IMR-90 (cell line): ENCODE data around the gene CTF1.

Source experiments
- POLR2A ChIP-seq: IDR thresholded peaks from 2 replicates; pipeline ENCODE4 v1.6.1; 2012; ENCODE audit warnings: mild to moderate bottlenecking, low read depth, low read length
- TF ChIP-seq, protein P1 (sequence below): conservative IDR thresholded peaks from 2 replicates; pipeline ENCODE4 v1.5.1; 2012; ENCODE audit warnings: mild to moderate bottlenecking, low read depth, low read length, improper control_type of control experiment

DNA sequence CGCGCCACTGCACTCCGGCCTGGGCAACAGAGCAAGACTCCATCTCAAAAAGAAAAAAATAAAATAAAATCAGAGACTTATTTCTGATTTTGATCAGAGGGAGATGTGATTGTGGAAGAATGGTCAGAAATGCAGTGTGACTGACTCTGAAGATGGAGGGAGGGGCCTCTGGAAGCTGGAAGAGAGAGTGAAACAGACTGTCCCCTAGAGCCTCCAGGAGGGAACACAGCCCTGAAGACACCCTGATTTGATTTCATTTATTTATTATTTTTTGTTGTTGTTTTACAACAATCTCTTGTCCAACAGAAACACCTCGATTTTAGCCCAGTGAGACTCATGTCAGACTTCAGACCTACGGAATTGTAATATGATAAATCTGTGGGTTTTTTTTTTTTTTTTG, 28.7 kb upstream of the CTF1 start:
- TF ChIP-seq POLR2A: no peak
- TF ChIP-seq, protein P1, sequence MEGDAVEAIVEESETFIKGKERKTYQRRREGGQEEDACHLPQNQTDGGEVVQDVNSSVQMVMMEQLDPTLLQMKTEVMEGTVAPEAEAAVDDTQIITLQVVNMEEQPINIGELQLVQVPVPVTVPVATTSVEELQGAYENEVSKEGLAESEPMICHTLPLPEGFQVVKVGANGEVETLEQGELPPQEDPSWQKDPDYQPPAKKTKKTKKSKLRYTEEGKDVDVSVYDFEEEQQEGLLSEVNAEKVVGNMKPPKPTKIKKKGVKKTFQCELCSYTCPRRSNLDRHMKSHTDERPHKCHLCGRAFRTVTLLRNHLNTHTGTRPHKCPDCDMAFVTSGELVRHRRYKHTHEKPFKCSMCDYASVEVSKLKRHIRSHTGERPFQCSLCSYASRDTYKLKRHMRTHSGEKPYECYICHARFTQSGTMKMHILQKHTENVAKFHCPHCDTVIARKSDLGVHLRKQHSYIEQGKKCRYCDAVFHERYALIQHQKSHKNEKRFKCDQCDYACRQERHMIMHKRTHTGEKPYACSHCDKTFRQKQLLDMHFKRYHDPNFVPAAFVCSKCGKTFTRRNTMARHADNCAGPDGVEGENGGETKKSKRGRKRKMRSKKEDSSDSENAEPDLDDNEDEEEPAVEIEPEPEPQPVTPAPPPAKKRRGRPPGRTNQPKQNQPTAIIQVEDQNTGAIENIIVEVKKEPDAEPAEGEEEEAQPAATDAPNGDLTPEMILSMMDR: peak; percentile 22; the same call in 1 of the 2 replicates
